C1 segment of cervical spinal cord (tissue), 14 donors: Measurements from ENCODE around the gene DDX54.
"Not testable (repeated sequence)": the region's sequence is repeated elsewhere in the genome, so short reads cannot be mapped to it uniquely, and the experiment has no call there.

Experiments used
- DNase-seq, 14 donors: peaks; one replicate each; lab custom pipeline; 2025; lab: John Stamatoyannopoulos, UW

Gene DDX54

GRCh38 chr12:113128802-113129663 lies 56.2 kb downstream of the DDX54 start:
- no peak for DNase-seq

- DNase-seq, result no peak
Measured at GRCh38 chr12:113127791-113128199, 57.5 kb downstream of the DDX54 start.

- DNase-seq, result no peak
Measured at GRCh38 chr12:113120670-113121370, 64.5 kb downstream of the DDX54 start.

GRCh38 chr12:113119980-113120669 lies 65.2 kb downstream of the DDX54 start:
- no peak for DNase-seq

- no peak for DNase-seq
Measured at GRCh38 chr12:113118142-113118541, 67.1 kb downstream of the DDX54 start.

- not testable (repeated sequence) for DNase-seq
Measured at GRCh38 chr12:113117684-113118083, 67.6 kb downstream of the DDX54 start.

GRCh38 chr12:113116875-113117274 lies 68.4 kb downstream of the DDX54 start:
- DNase-seq, result no peak

GRCh38 chr12:113115455-113116126 lies 69.7 kb downstream of the DDX54 start:
- DNase-seq, result no peak

- no peak for DNase-seq
Measured at GRCh38 chr12:113114447-113115178, 70.7 kb downstream of the DDX54 start.

GRCh38 chr12:113113397-113113796 lies 71.9 kb downstream of the DDX54 start:
- DNase-seq, result no peak

- DNase-seq, result no peak
Measured at GRCh38 chr12:113112043-113112899, 73.0 kb downstream of the DDX54 start.

GRCh38 chr12:113111247-113111646 lies 74.0 kb downstream of the DDX54 start:
- no peak for DNase-seq

- no peak for DNase-seq
Measured at GRCh38 chr12:113109872-113110599, 75.2 kb downstream of the DDX54 start.

- DNase-seq, result no peak
Measured at GRCh38 chr12:113109360-113109759, 75.9 kb downstream of the DDX54 start.

GRCh38 chr12:113108308-113108707 lies 77.0 kb downstream of the DDX54 start:
- DNase-seq, result no peak
